Activated CD4-positive, alpha-beta T cell treated with anti-CD3 and anti-CD28 coated beads for 48 hours (primary cell): ENCODE data around the gene BTG2.
A peak's percentile ranks its signal among the peaks of the same experiment; 100 is the strongest.

Experiments used
- DNase-seq: peaks from one replicate; pipeline ENCODE4 v3.0.0-alpha.2; 2020

Gene BTG2

GRCh38 chr1:203276916-203277545, 28.3 kb upstream of the BTG2 start:
- DNase-seq, result peak; percentile 36

- no peak for DNase-seq
Measured at GRCh38 chr1:203278082-203278884, 27.0 kb upstream of the BTG2 start.

GRCh38 chr1:203278885-203279406, 26.4 kb upstream of the BTG2 start:
- no peak for DNase-seq

- no peak for DNase-seq
Measured at GRCh38 chr1:203280061-203280460, 25.3 kb upstream of the BTG2 start.

GRCh38 chr1:203281033-203281432, 24.3 kb upstream of the BTG2 start:
- no peak for DNase-seq

GRCh38 chr1:203281851-203282661, 23.3 kb upstream of the BTG2 start:
- no peak for DNase-seq

GRCh38 chr1:203282720-203283542, 22.4 kb upstream of the BTG2 start:
- DNase-seq, result no peak

GRCh38 chr1:203283597-203283996, 21.7 kb upstream of the BTG2 start:
- DNase-seq, result no peak

- no peak for DNase-seq
Measured at GRCh38 chr1:203284411-203285123, 20.8 kb upstream of the BTG2 start.

GRCh38 chr1:203286161-203286984, 18.9 kb upstream of the BTG2 start:
- no peak for DNase-seq

- peak; percentile 78 for DNase-seq
Measured at GRCh38 chr1:203287109-203287893, 18.0 kb upstream of the BTG2 start.

GRCh38 chr1:203287898-203288297, 17.4 kb upstream of the BTG2 start:
- DNase-seq, result no peak

GRCh38 chr1:203288400-203288799, 16.9 kb upstream of the BTG2 start:
- DNase-seq, result no peak

GRCh38 chr1:203289281-203289981, 15.9 kb upstream of the BTG2 start:
- DNase-seq, result peak; percentile 93

- no peak for DNase-seq
Measured at GRCh38 chr1:203289982-203290260, 15.4 kb upstream of the BTG2 start.

GRCh38 chr1:203290261-203291089, 14.8 kb upstream of the BTG2 start:
- peak; percentile 99 for DNase-seq

- DNase-seq, result no peak
Measured at GRCh38 chr1:203291201-203292096, 13.9 kb upstream of the BTG2 start.

- no peak for DNase-seq
Measured at GRCh38 chr1:203295796-203296195, 9.5 kb upstream of the BTG2 start.
